Activated B cell treated with CpG ODN at 0.5 μM for 24 hours (primary cell): ENCODE data around the gene MED10. TPM values are rescaled to one million over a fixed set of nuclear protein-coding genes. Genes with fewer than 3 reads are reported as not detected.

Source experiments
- ATAC-seq: fragments of 200-7000 bp; cut with Tn5 transposase; one replicate; pipeline ENCODE4 v1.10.0; 2021; ENCODE audit warnings: low read depth, mild to moderate bottlenecking, moderate library complexity
- CTCF ChIA-PET: fragments of 350-600 bp; sonication (Branson Sonifier 250); formaldehyde crosslinking; loops from one replicate; lab custom pipeline; 2021; ENCODE audit warnings: antibody characterized with exemption; lab: Charles Lee
- POLR2A ChIA-PET: fragments of 350-600 bp; sonication (Branson Sonifier 250); formaldehyde crosslinking; loops from one replicate; lab custom pipeline; 2021; ENCODE audit warnings: antibody characterized with exemption; lab: Charles Lee
- DNase-seq: peaks from one replicate; pipeline ENCODE4 v3.0.0; 2022
- H3K27ac Mint-ChIP-seq: one replicate; pipeline ENCODE4 v1.8.0; 2020; ENCODE audit warnings: mixed read lengths
- H3K27me3 Mint-ChIP-seq: one replicate; pipeline ENCODE4 v1.8.0; 2021; ENCODE audit warnings: mixed read lengths
- H3K36me3 Mint-ChIP-seq: one replicate; pipeline ENCODE4 v1.8.0; 2021; ENCODE audit warnings: low read depth, mixed read lengths
- H3K4me1 Mint-ChIP-seq: one replicate; pipeline ENCODE4 v1.8.0; 2021; ENCODE audit warnings: mixed read lengths
- H3K4me3 Mint-ChIP-seq: one replicate; pipeline ENCODE4 v1.8.0; 2020; ENCODE audit warnings: mild to moderate bottlenecking, mixed read lengths
- H3K9me3 Mint-ChIP-seq: one replicate; pipeline ENCODE4 v1.8.0; 2020; ENCODE audit warnings: mixed read lengths
- CTCF ChIP-seq: fragments of 200-600 bp; IDR thresholded peaks from one replicate; pipeline ENCODE4 v1.8.0; 2022; ENCODE audit warnings: antibody characterized with exemption, mild to moderate bottlenecking
- intact Hi-C: fragments of 100-400 bp; cut with micrococcal nuclease; formaldehyde crosslinking; loops from one replicate; pipeline ENCODE4 v1.15.1; 2024
- total RNA-seq: library from RNA; stranded (reverse); gene quantifications from 2 replicates; pipeline ENCODE4 v1.2.3, GENCODE V29; 2022

Gene MED10
- total RNA-seq, 1 donor from 2014 or later = 47.7 TPM

DNA sequence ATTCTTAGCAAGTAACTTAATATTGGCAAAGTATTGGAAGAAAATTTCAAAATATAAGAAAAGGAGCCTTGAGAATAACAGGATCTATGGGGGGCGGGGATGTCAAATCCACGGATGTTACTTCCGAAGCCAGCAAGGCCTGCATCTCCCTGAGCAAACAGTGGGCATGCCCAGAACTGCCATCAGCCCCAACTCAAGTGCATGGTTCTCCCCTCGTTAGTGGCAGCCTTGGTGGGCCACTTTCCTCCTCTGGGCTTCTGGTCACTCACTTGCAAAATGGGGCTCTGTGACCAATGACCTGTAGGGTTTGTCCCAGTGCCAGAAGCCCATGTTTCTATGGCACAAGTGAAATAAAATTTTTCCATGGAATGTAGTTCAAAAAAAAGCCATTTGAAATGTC, 27.2 kb upstream of the MED10 start:
- POLR2A ChIA-PET = no interaction called here
- Mint-ChIP-seq H3K27me3 (peaks cover 32% of the 10 kb centered on the region), H3K9me3 (peaks cover 7% of the 10 kb centered on the region), H3K27ac (no peak overlapping the region), H3K4me1 (no peaks in the 10 kb centered on the region), H3K4me3 (no peak overlapping the region), H3K36me3 (no peaks in the 10 kb centered on the region)
- ATAC-seq (no peak), DNase-seq (no peak)
- TF ChIP-seq CTCF = no peak
- intact Hi-C loops = no loop called here
- CTCF ChIA-PET = no interaction called here

GRCh38 chr5:6404129-6404528, 25.8 kb upstream of the MED10 start:
- H3K36me3 Mint-ChIP-seq = no peaks in the 10 kb centered on the region
- intact Hi-C loops = no loop called here
- ChIA-PET CTCF (no interaction called here), POLR2A (no interaction called here)
- no peak overlapping the region for H3K4me3 Mint-ChIP-seq
- no peak overlapping the region for H3K27ac Mint-ChIP-seq
- H3K9me3 Mint-ChIP-seq = peaks cover 5% of the 10 kb centered on the region
- ATAC-seq (no peak), DNase-seq (no peak)
- H3K27me3 Mint-ChIP-seq = peaks cover 34% of the 10 kb centered on the region
- H3K4me1 Mint-ChIP-seq = no peaks in the 10 kb centered on the region
- TF ChIP-seq CTCF = no peak

- DNase-seq = no peak
- Mint-ChIP-seq H3K27ac (no peak overlapping the region), H3K4me1 (no peaks in the 10 kb centered on the region), H3K9me3 (peaks cover under 1% of the 10 kb centered on the region), H3K27me3 (peaks cover 31% of the 10 kb centered on the region), H3K36me3 (no peaks in the 10 kb centered on the region), H3K4me3 (no peak overlapping the region)
- no peak for TF ChIP-seq CTCF
- intact Hi-C loops = no loop called here
- CTCF ChIA-PET = no interaction called here
- ATAC-seq = no peak
- POLR2A ChIA-PET = no interaction called here
Measured at GRCh38 chr5:6403416-6403815, 25.1 kb upstream of the MED10 start.

DNA sequence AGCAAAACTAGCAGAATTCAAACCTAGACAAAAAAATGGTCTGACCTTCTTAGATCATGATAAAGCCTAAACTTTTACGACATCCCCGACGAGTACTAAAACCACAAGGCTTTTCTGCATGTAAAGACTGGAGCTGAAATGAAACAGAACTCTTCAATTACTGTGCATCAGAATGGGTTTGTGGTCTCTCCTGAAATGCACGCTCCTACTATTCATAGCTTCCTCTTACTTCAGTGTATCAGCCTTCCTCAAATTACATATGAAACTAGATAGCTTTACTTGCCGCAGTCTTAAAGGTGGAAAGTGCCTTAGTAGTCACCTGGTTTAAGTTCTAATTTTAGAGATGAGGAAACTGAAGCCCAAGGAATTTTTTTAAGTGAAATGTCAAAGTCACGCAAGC, 24.6 kb upstream of the MED10 start:
- Mint-ChIP-seq H3K36me3 (no peaks in the 10 kb centered on the region), H3K27ac (no peak overlapping the region), H3K4me1 (no peaks in the 10 kb centered on the region), H3K9me3 (no peaks in the 10 kb centered on the region), H3K27me3 (peaks cover 28% of the 10 kb centered on the region), H3K4me3 (no peak overlapping the region)
- intact Hi-C loops = no loop called here
- ChIA-PET POLR2A (no interaction called here), CTCF (no interaction called here)
- DNase-seq = no peak
- ATAC-seq = no peak
- no peak for TF ChIP-seq CTCF

DNA sequence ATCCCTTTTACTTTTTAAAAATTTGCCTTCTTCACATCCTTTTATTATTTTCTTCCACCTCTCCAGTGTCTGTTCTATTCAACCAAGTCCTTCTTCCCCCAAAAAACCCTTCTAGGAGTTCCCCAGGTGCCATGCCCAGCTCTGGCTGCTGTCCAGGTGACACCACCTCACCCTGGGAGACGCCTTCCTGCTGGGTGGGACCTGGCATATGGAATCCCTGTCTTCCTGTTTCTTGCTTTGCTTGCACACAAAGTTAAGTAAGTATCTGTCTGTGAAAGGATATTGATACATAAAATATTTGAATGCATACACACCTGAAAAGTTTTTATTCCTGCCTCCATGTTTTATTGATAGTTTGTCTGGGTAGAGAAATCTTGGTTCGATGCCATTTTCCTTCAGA, 23.1 kb upstream of the MED10 start:
- Mint-ChIP-seq H3K9me3 (no peaks in the 10 kb centered on the region), H3K27me3 (peaks cover 25% of the 10 kb centered on the region), H3K36me3 (no peaks in the 10 kb centered on the region), H3K27ac (no peak overlapping the region), H3K4me1 (no peaks in the 10 kb centered on the region), H3K4me3 (no peak overlapping the region)
- intact Hi-C loops = no loop called here
- ChIA-PET POLR2A (no interaction called here), CTCF (no interaction called here)
- DNase-seq (no peak), ATAC-seq (no peak)
- no peak for TF ChIP-seq CTCF
